Naive thymus-derived CD8-positive, alpha-beta T cell (primary cell): Measurements from ENCODE around the gene ADAM21. TPM values are rescaled to one million over a fixed set of nuclear protein-coding genes. Genes with fewer than 3 reads are reported as not detected.
"Not testable (repeated sequence)": the region's sequence is repeated elsewhere in the genome, so short reads cannot be mapped to it uniquely, and the experiment has no call there.

Source experiments
- ATAC-seq, 2 donors: fragments of 150-1000 bp; cut with Tn5 transposase in 1 of 2; sonication (Bioruptor Pico), chemical (Tn5 transposase) in 1 of 2; 1 replicate in 1 of 2; 2 replicates in 1 of 2; pipeline ENCODE4 v1.10.0; 2021; ENCODE audit warnings: mild to moderate bottlenecking in 2 of 2, moderate library complexity in 2 of 2
- POLR2A ChIA-PET: fragments of 350-600 bp; sonication (Branson Sonifier 250); formaldehyde crosslinking; loops from one replicate; lab custom pipeline; 2021; ENCODE audit warnings: antibody characterized with exemption; lab: Charles Lee
- DNase-seq, 10 donors: peaks; one replicate each; pipeline versions ENCODE4 v3.0.0 to v3.0.0-alpha.2; 2020 to 2022
- H3K27ac Mint-ChIP-seq, 10 donors: one replicate each; pipeline ENCODE4 v1.8.0; 2020 to 2022; ENCODE audit warnings: mild to moderate bottlenecking in 10 of 10, mixed read lengths in 10 of 10, moderate library complexity in 4 of 10, inconsistent platforms in 1 of 10
- H3K27me3 Mint-ChIP-seq, 5 donors: one replicate each; pipeline ENCODE4 v1.8.0; 2021 to 2022; ENCODE audit warnings: mixed read lengths in 5 of 5
- H3K36me3 Mint-ChIP-seq, 3 donors: one replicate each; pipeline ENCODE4 v1.8.0; 2020 to 2022; ENCODE audit warnings: mixed read lengths in 3 of 3, mild to moderate bottlenecking in 2 of 3, inconsistent platforms in 1 of 3
- H3K4me1 Mint-ChIP-seq, 4 donors: one replicate each; pipeline ENCODE4 v1.8.0; 2021 to 2022; ENCODE audit warnings: mixed read lengths in 4 of 4
- H3K4me3 Mint-ChIP-seq, 10 donors: one replicate each; pipeline ENCODE4 v1.8.0; 2020 to 2022; ENCODE audit warnings: mild to moderate bottlenecking in 10 of 10, mixed read lengths in 10 of 10, moderate library complexity in 6 of 10, inconsistent platforms in 1 of 10
- H3K9me3 Mint-ChIP-seq, 9 donors: one replicate each; pipeline ENCODE4 v1.8.0; 2020 to 2022; ENCODE audit warnings: mixed read lengths in 9 of 9, mild to moderate bottlenecking in 3 of 9, inconsistent platforms in 1 of 9, moderate library complexity in 1 of 9
- polyA plus RNA-seq, 3 donors: library from polyadenylated mRNA; unstranded; fragments of 300-500 nt; fragmentation: Illumina TruSeq; gene quantifications; one replicate each; pipeline ENCODE4 v1.2.3, GENCODE V29; 2021
- total RNA-seq, 8 experiments: library from RNA in 2 of 8; stranded (reverse) in 2 of 8; gene quantifications; one replicate each; pipeline ENCODE4 v1.2.3 and lab custom pipeline; 2021 to 2026

ADAM21 gene
- total and polyA plus RNA-seq, 5 experiments from 2014 or later, result 0.08 to 0.56 (median 0.21) TPM; not detected in 1

DNA sequence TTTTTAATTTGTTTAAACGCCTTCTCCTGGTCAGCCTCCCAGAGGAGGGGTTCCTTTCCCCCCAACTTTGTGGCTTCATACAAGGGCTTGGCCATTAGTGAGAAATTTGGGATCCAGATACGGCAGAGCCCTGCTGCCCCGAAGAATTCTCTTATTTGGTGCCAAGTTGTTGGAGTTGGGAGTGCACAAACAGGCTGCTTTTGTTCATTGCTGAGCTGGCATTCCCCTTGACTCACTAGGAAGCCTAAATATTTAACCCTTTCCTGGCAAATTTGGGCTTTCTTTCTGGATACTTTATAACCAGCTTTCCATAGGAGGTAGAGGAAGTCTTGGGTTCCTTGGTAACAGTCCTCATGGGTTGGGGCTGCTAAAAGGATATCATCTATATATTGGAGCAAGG is 10.3 kb upstream of the ADAM21 start:
- Mint-ChIP-seq H3K9me3 (peaks cover 15 to 81% (median 41%) of the 10 kb centered on the region in 9 donors), H3K4me3 (no peak overlapping the region), H3K27me3 (peaks cover 0 to 12% (median 7%) of the 10 kb centered on the region in 5 donors), H3K4me1 (no peaks in the 10 kb centered on the region), H3K27ac (no peak overlapping the region), H3K36me3 (peaks cover 10 to 49% (median 49%) of the 10 kb centered on the region in 3 donors)
- no peak for ATAC-seq
- POLR2A ChIA-PET, result no interaction called here
- DNase-seq, result no peak

DNA sequence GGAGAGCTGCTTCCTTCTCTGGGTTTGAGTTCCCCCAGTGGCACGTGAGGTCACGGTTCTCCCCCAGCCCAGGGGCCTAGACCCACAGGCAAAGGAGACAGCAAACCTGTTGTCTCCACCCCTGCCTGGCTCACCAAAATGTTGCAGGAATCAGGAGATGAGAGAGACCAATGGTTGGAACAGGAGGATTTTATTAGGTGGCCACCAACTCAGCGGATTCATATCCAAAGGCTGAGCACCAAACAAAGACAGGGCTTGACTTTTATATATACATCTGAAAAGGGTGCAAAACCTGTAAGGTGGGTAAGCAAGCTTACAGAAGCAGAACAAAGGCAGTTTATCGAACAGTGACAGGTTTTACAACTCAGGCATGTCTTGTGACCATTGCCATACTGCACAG is 9.2 kb upstream of the ADAM21 start:
- Mint-ChIP-seq H3K4me3 (no peak overlapping the region), H3K36me3 (peaks cover 14 to 57% (median 49%) of the 10 kb centered on the region in 3 donors), H3K9me3 (peaks cover 12 to 76% (median 30%) of the 10 kb centered on the region in 9 donors), H3K4me1 (no peaks in the 10 kb centered on the region), H3K27me3 (peaks cover 0 to 5% (median 4%) of the 10 kb centered on the region in 5 donors), H3K27ac (no peak overlapping the region)
- POLR2A ChIA-PET, result no interaction called here
- DNase-seq (no peak), ATAC-seq (no peak)

DNA sequence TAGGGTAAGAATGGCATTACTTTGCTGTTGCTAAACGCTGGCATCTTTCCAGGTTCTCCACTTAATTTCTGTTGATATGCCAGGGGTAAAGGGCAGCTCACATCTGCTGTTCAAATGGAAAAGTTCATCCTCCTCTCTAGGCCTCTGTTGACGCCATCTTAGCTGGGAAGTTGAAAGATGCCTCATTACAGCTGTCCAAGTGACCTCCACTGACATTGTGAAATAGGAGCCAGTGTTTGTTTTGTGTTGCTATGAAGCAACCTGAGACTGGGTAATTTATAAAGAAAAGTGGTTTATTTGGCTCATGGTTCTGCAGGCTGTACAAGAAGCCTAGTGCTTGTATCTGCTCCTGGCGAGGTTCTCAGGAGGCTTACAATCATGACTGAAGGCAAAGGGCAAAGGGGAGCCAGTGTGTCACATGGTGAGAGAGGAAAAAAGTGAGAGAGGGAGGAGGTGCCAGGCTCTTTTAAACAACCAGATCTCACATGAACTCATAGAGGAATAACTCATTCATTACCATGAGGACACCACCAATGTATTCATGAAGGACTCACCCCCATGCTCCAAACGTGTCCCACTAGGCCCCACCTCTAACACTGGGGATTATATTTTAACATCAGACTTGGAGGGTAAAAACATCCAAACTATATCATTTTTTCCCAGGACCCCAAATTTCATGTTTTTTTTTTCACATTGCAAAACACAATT is 3.2 kb upstream of the ADAM21 start:
- no peaks in the 10 kb centered on the region for H3K4me1 Mint-ChIP-seq
- POLR2A ChIA-PET, result no interaction called here
- H3K9me3 Mint-ChIP-seq, result peaks cover 3 to 31% (median 11%) of the 10 kb centered on the region in 9 donors
- DNase-seq, result no peak
- H3K27ac Mint-ChIP-seq, result no peak overlapping the region
- no peak for ATAC-seq
- peaks cover 9 to 34% (median 24%) of the 10 kb centered on the region in 3 donors for H3K36me3 Mint-ChIP-seq
- no peaks in the 10 kb centered on the region for H3K27me3 Mint-ChIP-seq
- no peak overlapping the region for H3K4me3 Mint-ChIP-seq

DNA sequence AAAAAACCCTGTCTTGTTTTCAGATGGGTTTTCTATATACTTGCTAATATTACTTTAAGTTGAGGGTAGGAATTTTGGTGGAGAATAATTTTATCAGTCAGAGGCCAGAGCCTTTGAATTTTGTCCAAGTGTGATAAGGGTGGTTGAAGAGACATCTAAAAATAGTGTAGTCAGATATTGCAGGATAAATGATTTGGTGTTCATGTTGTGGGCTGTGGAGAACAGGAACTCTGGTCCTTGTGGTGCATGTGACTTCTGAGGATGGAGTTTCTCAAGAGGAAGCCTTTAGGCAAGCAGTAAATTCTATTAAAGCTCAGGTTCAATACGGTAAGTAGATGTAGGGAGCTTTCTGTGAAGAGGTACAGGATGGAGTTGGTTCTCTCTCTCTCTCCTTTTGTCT is 2.8 kb downstream of the ADAM21 start:
- DNase-seq (no peak), ATAC-seq (no peak)
- Mint-ChIP-seq H3K27me3 (peaks cover 0 to 11% (median 2%) of the 10 kb centered on the region in 5 donors), H3K4me1 (no peaks in the 10 kb centered on the region), H3K9me3 (no peaks in the 10 kb centered on the region), H3K4me3 (no peak overlapping the region), H3K36me3 (peaks cover 0 to 4% (median 0%) of the 10 kb centered on the region in 3 donors), H3K27ac (no peak overlapping the region)
- POLR2A ChIA-PET, result no interaction called here

DNA sequence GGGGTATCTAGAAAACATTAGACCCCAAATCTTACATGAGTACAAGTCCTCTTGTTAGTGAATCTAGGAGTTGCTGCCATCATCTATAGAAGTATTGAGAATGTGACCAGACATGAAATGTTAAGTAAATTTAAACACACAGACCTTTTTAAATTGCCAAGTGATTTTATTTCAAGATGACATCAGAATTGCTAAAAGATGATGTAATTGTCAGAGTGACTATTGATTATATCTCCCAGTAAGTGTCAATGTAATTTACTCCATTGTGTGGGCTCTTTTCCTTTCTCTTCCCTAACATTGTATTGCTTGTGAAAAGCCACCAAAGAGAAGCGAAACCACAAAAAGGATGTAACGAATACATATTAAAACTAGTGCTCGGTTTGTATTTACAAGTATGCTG is 16.8 kb downstream of the ADAM21 start:
- Mint-ChIP-seq H3K27ac (no peak overlapping the region), H3K9me3 (peaks cover 0 to 8% (median 0%) of the 10 kb centered on the region in 9 donors), H3K4me1 (no peaks in the 10 kb centered on the region), H3K27me3 (peaks cover 0 to 2% (median 0%) of the 10 kb centered on the region in 5 donors), H3K36me3 (peaks cover 24 to 43% (median 33%) of the 10 kb centered on the region in 3 donors), H3K4me3 (no peak overlapping the region)
- DNase-seq (no peak), ATAC-seq (no peak)
- POLR2A ChIA-PET, result no interaction called here

DNA sequence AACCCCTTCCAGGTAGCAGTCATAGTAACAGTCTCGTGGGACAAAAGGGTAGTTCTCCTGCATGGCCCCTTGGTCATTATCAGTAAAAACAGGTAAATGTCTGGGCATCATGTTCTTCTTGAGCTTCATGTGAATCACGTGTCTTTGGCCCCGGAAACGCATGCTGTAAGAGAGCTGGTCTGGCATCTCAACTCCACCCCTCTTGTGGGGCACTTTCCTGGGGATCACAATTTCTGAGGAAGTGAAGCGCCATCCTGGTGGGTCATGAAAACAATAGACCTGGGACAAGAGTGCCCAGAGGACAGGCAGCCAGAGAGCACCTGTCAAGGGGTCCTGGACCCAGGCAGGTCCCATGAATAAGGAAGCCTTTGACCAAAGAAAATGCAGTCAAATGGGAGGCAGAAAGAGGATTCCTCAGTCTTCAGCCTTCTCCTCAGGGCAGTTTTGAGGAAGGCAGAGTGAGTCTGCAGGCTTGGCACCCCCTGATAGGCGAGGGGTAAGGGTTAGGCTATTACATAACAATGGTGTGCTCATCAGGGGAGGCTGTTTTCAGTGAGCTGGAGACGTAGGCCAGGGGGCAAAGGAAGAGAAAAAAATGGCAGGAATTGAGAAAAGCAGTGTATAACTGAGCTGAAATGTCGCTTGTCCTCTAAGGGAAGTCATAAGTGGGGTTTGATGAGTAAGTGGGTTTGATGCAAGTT is 19.0 kb downstream of the ADAM21 start:
- not testable (repeated sequence) for H3K27me3 Mint-ChIP-seq
- peaks cover 24 to 52% (median 41%) of the 10 kb centered on the region in 3 donors for H3K36me3 Mint-ChIP-seq

DNA sequence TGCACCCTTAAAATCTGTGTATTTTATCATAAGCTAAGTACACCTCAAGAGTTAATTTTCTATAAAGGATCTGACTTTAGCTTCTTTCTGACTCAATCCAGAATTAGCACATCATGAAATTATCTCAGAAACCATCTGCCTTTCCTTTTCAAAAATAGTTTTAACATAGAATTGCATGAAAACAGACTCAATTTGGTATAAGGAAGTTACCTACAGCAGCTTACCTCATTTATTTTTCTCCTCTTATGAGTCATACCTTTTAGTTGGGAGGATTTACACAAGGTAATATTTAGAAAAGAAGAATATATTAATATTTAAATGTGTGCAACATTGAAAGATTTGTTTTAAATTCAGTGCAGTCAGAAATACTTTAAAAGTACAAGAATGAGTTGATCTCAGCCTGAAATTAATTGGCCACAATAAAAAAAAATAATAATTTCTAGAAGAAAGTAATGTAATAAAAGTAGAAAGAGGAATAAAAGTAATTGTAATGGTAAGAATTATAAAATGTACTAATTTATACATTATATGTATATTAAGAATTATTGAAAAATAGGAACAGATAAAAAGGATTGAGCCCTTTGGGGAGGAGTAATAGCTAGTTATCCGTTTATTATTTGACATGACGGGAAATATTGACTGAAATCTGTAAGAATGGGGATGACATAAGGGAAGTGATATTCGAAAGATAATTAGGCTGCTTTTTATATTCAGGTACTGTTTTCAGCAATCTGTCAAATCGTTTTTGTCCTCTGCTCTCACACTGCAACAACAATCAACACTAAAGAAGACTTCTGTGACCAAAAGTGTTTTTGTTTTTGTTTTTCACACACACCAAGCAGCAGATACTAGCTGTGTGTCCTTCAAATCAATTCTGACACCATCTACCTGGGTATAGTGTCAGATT is 20.5 kb downstream of the ADAM21 start:
- DNase-seq (no peak), ATAC-seq (no peak)
- no peaks in the 10 kb centered on the region for H3K27me3 Mint-ChIP-seq
- H3K4me1 Mint-ChIP-seq, result no peaks in the 10 kb centered on the region
- H3K9me3 Mint-ChIP-seq, result peaks cover 0 to 14% (median 4%) of the 10 kb centered on the region in 9 donors
- H3K4me3 Mint-ChIP-seq, result no peak overlapping the region
- H3K36me3 Mint-ChIP-seq, result peaks cover 24 to 54% (median 46%) of the 10 kb centered on the region in 3 donors
- POLR2A ChIA-PET, result no interaction called here
- no peak overlapping the region for H3K27ac Mint-ChIP-seq

More for the DNA sequence above, 19.0 kb downstream of the ADAM21 start:
- H3K4me3 Mint-ChIP-seq, ATAC-seq, DNase-seq, POLR2A ChIA-PET, H3K9me3 Mint-ChIP-seq, H3K27ac Mint-ChIP-seq, H3K4me1 Mint-ChIP-seq: not testable (repeated sequence)

DNA sequence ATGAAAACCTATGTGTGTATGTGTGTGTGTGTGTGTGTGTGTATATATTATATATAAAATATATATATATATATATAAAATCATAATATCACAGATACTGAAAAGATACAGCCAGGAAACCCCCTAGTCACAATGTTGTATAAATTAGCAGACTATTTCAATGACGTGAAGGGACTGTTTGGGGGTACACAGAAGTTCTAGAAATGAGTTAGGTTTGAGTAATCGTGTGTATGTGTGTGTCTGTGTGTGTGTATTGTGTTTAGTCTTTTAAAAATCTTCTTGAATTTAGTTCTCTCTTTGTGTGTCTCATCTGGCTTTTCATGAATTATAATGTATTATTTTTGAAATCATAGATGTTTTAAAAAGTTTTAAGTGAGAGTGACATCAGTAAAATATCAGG is 21.9 kb downstream of the ADAM21 start:
- DNase-seq (no peak), ATAC-seq (no peak)
- H3K27ac Mint-ChIP-seq, result no peak overlapping the region
- H3K36me3 Mint-ChIP-seq, result peaks cover 23 to 45% (median 41%) of the 10 kb centered on the region in 3 donors
- no peak overlapping the region for H3K4me3 Mint-ChIP-seq
- POLR2A ChIA-PET, result no interaction called here
- H3K27me3 Mint-ChIP-seq, result no peaks in the 10 kb centered on the region
- no peaks in the 10 kb centered on the region for H3K4me1 Mint-ChIP-seq
- H3K9me3 Mint-ChIP-seq, result peaks cover 0 to 14% (median 4%) of the 10 kb centered on the region in 9 donors

DNA sequence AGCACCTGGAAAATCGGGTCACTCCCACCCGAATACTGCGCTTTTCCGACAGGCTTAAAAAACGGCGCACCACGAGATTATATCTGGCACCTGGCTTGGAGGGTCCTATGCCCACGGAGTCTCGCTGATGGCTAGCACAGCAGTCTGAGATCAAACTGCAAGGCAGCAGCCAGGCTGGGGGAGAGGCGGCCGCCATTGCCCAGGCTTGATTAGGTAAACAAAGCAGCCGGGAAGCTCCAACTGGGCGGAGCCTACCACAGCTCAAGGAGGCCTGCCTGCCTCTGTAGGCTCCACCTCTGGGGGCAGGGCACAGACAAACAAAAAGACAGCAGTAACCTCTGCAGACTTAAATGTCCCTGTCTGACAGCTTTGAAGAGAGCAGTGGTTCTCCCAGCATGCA is 23.5 kb downstream of the ADAM21 start:
- H3K27ac Mint-ChIP-seq, H3K4me3 Mint-ChIP-seq, DNase-seq, H3K4me1 Mint-ChIP-seq, ATAC-seq, H3K27me3 Mint-ChIP-seq, POLR2A ChIA-PET: not testable (repeated sequence)
- peaks cover 8 to 34% (median 31%) of the 10 kb centered on the region in 3 donors for H3K36me3 Mint-ChIP-seq
- H3K9me3 Mint-ChIP-seq, result peaks cover 0 to 16% (median 2%) of the 10 kb centered on the region in 9 donors

DNA sequence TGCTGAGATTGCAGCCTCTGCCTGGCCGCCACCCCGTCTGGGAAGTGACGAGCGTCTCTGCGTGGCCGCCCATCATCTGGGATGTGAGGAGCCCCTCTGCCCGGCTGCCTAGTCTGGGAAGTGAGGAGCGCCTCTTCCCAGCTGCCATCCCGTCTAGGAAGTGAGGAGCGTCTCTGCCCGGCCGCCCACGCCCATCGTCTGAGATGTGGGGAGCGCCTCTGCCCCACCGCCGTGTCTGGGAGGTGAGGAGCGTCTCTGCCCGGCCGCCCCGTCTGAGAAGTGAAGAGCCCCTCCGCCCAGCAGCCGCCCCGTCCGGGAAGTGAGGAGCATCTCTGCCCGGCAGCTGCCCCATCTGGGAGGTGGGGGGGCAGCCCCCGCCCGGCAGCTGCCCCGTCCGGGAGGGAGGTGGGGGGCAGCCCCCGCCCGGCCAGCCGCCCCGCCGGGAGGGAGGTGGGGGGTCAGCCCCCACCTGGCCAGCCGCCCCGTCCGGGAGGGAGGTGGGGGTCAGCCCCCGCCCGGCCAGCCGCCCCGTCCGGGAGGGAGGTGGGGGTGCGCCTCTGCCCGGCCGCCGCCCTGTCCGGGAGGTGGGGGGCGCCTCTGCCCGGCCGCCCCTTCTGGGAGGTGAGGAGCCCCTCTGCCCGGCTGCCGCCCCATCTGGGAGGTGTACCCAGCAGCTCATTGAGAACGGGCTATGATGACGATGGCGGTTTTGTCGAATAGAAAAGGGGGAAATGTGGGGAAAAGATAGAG is 25.6 kb downstream of the ADAM21 start:
- Mint-ChIP-seq H3K9me3 (peaks cover 0 to 16% (median 2%) of the 10 kb centered on the region in 9 donors), H3K36me3 (peaks cover 0 to 18% (median 16%) of the 10 kb centered on the region in 3 donors)
- H3K4me3 Mint-ChIP-seq, DNase-seq, H3K27ac Mint-ChIP-seq, H3K27me3 Mint-ChIP-seq, POLR2A ChIA-PET, H3K4me1 Mint-ChIP-seq, ATAC-seq: not testable (repeated sequence)

DNA sequence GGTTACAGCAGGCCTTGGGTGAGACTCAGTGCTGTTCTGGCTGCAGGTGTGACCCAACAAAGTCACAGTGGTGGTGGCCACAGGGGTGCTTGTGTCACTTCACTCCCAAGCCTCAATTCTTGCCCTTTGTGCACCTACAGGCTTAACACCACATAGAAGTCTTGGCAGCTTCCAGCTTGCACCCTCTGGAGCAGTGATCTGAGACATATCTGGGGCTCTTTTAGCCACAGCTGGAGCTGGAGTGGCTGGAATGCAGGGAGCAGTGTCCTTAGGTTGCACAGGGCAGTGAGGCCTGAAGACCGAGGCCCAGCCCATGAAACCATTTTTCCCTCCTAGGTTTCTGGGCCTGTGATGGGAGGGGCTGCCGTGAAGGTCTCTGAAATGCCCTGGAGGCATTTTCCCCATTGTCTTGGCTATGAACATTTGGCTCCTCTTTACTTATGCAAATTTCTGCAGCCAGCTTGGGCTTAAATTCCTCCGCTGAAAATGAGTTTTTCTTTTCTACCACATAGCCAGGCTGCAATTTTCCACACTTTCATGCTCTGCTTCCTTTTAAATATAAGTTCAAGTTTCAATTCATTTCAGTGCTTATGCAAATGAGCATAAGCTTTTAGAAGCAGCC is 37.7 kb downstream of the ADAM21 start:
- Mint-ChIP-seq H3K36me3 (peaks cover 40 to 82% (median 42%) of the 10 kb centered on the region in 3 donors), H3K9me3 (peaks cover 14 to 80% (median 42%) of the 10 kb centered on the region in 9 donors), H3K4me1 (peaks cover 0 to 2% (median 0%) of the 10 kb centered on the region in 4 donors), H3K27ac (no peak overlapping the region), H3K4me3 (no peak overlapping the region), H3K27me3 (no peaks in the 10 kb centered on the region)
- no peak for DNase-seq
- POLR2A ChIA-PET, result no interaction called here
- no peak for ATAC-seq
